ENCODE data around the gene SUCO.
"Not testable (repeated sequence)": the region's sequence is repeated elsewhere in the genome, so short reads cannot be mapped to it uniquely, and the experiment has no call there.

Gene SUCO

DNA sequence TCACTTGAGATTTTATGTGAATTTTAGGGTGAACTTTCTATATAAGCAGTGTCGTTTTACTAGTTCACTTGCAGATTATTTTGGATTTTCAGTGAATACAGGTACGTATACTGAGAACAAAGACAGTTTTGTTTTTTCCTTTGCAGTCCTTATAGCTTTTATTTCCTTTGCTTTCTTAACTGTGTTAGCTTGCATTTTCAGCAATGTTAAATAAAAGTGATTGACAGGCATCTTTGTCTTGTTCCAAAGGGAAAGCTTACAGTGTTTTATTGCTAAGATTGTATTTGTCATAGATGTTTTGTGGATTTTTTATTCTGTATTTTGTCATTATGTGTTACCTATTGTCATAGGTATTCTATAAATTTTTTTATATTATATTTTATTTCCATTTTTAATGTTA lies 72.7 kb downstream of the SUCO start:
- in situ Hi-C loops (cut with HindIII; ENCODE audit: low pct_unique_long_range_greater_than_20kb, low sequenced_read_pairs): no loop called here
- no peak for TF ChIP-seq JUND (IDR thresholded peaks at IDR 0.05; ENCODE audit: low read depth)
- no peak for DNase-seq (ENCODE audit: low read depth in 1 of 2, low spot score in 1 of 2)

- no peak for TF ChIP-seq JUND (IDR thresholded peaks at IDR 0.05; ENCODE audit: low read depth)
- DNase-seq (ENCODE audit: low read depth in 1 of 2, low spot score in 1 of 2): peak in 1 of 2 experiments; percentile 22
- in situ Hi-C loops (cut with HindIII; ENCODE audit: low pct_unique_long_range_greater_than_20kb, low sequenced_read_pairs): no loop called here
Observed at GRCh38 chr1:172607145-172607544, 74.2 kb downstream of the SUCO start.

GRCh38 chr1:172608098-172608601 lies 75.2 kb downstream of the SUCO start:
- TF ChIP-seq JUND (IDR thresholded peaks at IDR 0.05; ENCODE audit: low read depth): no peak
- in situ Hi-C loops (cut with HindIII; ENCODE audit: low pct_unique_long_range_greater_than_20kb, low sequenced_read_pairs): no loop called here

GRCh38 chr1:172609528-172609927 lies 76.6 kb downstream of the SUCO start:
- DNase-seq (ENCODE audit: low read depth in 1 of 2, low spot score in 1 of 2): peak; percentile 10 to 45
- TF ChIP-seq JUND (IDR thresholded peaks at IDR 0.05; ENCODE audit: low read depth): no peak
- in situ Hi-C loops (cut with HindIII; ENCODE audit: low pct_unique_long_range_greater_than_20kb, low sequenced_read_pairs): no loop called here

More at GRCh38 chr1:172608098-172608601, 75.2 kb downstream of the SUCO start:
- DNase-seq (ENCODE audit: low read depth in 1 of 2, low spot score in 1 of 2): no peak

DNA sequence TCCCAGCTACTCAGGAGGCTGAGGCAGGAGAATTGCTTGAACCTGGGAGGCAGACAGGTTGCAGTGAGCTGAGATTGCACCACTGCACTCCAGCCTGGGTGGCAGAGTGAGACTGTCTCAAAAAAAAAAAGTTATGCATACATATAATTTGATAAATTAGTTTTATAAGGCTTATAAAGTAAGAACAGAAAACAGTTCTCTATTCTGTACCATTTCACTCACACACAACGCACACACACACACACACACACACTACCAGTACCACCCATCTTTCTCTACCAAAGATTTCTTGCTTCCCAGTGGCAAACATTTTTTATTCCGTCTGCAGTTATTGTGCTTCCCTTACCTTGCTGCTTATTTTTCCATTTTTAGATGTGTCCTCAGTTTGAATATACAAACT lies 79.5 kb downstream of the SUCO start:
- in situ Hi-C loops (cut with HindIII; ENCODE audit: low pct_unique_long_range_greater_than_20kb, low sequenced_read_pairs): no loop called here
- no peak for TF ChIP-seq JUND (IDR thresholded peaks at IDR 0.05; ENCODE audit: low read depth)

GRCh38 chr1:172613294-172613693 lies 80.3 kb downstream of the SUCO start:
- DNase-seq (ENCODE audit: low read depth in 1 of 2, low spot score in 1 of 2): no peak
- in situ Hi-C loops (cut with HindIII; ENCODE audit: low pct_unique_long_range_greater_than_20kb, low sequenced_read_pairs): no loop called here

More for the DNA sequence above, 79.5 kb downstream of the SUCO start:
- DNase-seq (ENCODE audit: low read depth in 1 of 2, low spot score in 1 of 2): no peak

GRCh38 chr1:172616195-172616594 lies 83.2 kb downstream of the SUCO start:
- TF ChIP-seq JUND (IDR thresholded peaks at IDR 0.05; ENCODE audit: low read depth): no peak
- in situ Hi-C loops (cut with HindIII; ENCODE audit: low pct_unique_long_range_greater_than_20kb, low sequenced_read_pairs): no loop called here
- no peak for DNase-seq (ENCODE audit: low read depth in 1 of 2, low spot score in 1 of 2)

More at GRCh38 chr1:172613294-172613693, 80.3 kb downstream of the SUCO start:
- TF ChIP-seq JUND (IDR thresholded peaks at IDR 0.05; ENCODE audit: low read depth): no peak

GRCh38 chr1:172616636-172617035 lies 83.7 kb downstream of the SUCO start:
- in situ Hi-C loops (cut with HindIII; ENCODE audit: low pct_unique_long_range_greater_than_20kb, low sequenced_read_pairs): no loop called here
- no peak for DNase-seq (ENCODE audit: low read depth in 1 of 2, low spot score in 1 of 2)

DNA sequence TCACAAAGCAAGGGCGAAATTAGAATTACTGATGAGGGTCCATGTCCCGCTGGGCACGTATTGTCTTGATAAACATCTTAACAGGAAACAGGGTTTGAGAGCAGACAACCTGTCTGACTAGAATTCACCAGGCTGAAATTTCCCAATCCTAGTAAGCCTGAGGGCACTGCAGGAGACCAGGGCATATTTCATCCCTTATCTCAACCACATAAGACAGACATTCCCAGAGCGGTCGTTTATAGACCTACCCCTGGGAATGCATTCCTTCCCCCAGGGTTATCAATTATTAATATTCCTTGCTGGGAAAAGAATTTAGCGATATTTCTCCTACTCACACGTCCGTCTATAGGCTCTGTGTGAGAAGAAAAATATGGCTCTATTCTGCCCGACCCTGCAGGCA lies 87.7 kb downstream of the SUCO start:
- DNase-seq (ENCODE audit: low read depth in 1 of 2, low spot score in 1 of 2): peak in 1 of 2 experiments; percentile 23
- in situ Hi-C loops (cut with HindIII; ENCODE audit: low pct_unique_long_range_greater_than_20kb, low sequenced_read_pairs): not testable (repeated sequence)

More at GRCh38 chr1:172616636-172617035, 83.7 kb downstream of the SUCO start:
- no peak for TF ChIP-seq JUND (IDR thresholded peaks at IDR 0.05; ENCODE audit: low read depth)

- no peak for DNase-seq (ENCODE audit: low read depth in 1 of 2, low spot score in 1 of 2)
- TF ChIP-seq JUND (IDR thresholded peaks at IDR 0.05; ENCODE audit: low read depth): no peak
- in situ Hi-C loops (cut with HindIII; ENCODE audit: low pct_unique_long_range_greater_than_20kb, low sequenced_read_pairs): no loop called here
Observed at GRCh38 chr1:172622541-172622940, 89.6 kb downstream of the SUCO start.

- no peak for DNase-seq (ENCODE audit: low read depth in 1 of 2, low spot score in 1 of 2)
- in situ Hi-C loops (cut with HindIII; ENCODE audit: low pct_unique_long_range_greater_than_20kb, low sequenced_read_pairs): no loop called here
- TF ChIP-seq JUND (IDR thresholded peaks at IDR 0.05; ENCODE audit: low read depth): no peak
Observed at GRCh38 chr1:172623748-172624147, 90.8 kb downstream of the SUCO start.

GRCh38 chr1:172626845-172627244 lies 93.9 kb downstream of the SUCO start:
- in situ Hi-C loops (cut with HindIII; ENCODE audit: low pct_unique_long_range_greater_than_20kb, low sequenced_read_pairs): no loop called here
- no peak for DNase-seq (ENCODE audit: low read depth in 1 of 2, low spot score in 1 of 2)
- TF ChIP-seq JUND (IDR thresholded peaks at IDR 0.05; ENCODE audit: low read depth): no peak

GRCh38 chr1:172627702-172628101 lies 94.8 kb downstream of the SUCO start:
- no peak for DNase-seq (ENCODE audit: low read depth in 1 of 2, low spot score in 1 of 2)
- TF ChIP-seq JUND (IDR thresholded peaks at IDR 0.05; ENCODE audit: low read depth): no peak
- in situ Hi-C loops (cut with HindIII; ENCODE audit: low pct_unique_long_range_greater_than_20kb, low sequenced_read_pairs): no loop called here

- DNase-seq (ENCODE audit: low read depth in 1 of 2, low spot score in 1 of 2): no peak
- in situ Hi-C loops (cut with HindIII; ENCODE audit: low pct_unique_long_range_greater_than_20kb, low sequenced_read_pairs): no loop called here
- no peak for TF ChIP-seq JUND (IDR thresholded peaks at IDR 0.05; ENCODE audit: low read depth)
Observed at GRCh38 chr1:172628401-172628800, 95.5 kb downstream of the SUCO start.
